Measurements from ENCODE around the gene HOXA11.

The HOXA11 gene

DNA sequence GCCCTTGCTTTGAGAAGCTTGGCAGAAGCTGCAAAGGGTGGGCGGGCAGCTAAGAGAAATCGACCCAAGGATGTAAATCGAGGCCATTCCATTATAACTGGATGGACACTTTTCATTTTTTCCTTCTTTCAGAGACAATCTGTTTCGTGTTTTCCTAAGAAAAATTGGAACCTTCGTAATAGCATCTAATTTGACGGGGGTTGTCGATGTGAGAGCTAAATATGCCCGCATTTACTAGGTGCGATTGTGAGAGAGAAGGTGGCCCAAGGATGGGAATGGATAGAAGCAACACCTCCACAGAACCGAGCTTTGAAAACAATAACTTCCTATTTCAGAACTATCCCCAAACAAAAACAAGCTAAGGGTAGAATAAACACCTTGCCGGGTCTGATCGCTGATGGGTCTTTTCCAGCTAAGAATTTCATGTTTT, 53.6 kb downstream of the HOXA11 start:
- TF ChIP-seq CTCF (IDR thresholded peaks at IDR 0.05): no peak

All from LNCAP (cell line).